Measurements from ENCODE around the gene FNBP1.
"Not testable (repeated sequence)": the region's sequence is repeated elsewhere in the genome, so short reads cannot be mapped to it uniquely, and the experiment has no call there.

DNA sequence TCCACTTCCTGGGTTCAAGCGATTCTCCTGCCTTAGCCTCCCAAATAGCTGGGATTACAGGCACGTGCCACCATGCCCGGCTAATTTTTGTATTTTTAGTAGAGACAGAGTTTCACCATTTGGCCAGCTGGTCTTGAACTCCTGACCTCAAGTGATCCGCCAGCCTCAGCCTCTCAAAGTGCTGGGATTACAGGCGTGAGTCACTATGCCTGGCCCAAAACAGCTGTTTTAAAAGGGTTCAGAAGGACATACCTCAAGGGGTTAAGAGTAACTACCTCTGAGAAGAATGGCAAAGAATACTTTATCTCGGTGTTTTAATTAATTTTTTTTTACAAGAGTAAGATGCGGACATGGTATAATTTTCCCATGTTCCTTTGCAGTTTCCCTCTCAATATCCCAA, 94.4 kb downstream of the FNBP1 start:
- not testable (repeated sequence) for TF ChIP-seq POLR2A, EP300 (IDR thresholded peaks at IDR 0.05)

Data from sigmoid colon (tissue), 4 donors.